Purkinje cell (primary cell): ENCODE measurements around the gene IRAG1. TPM values are rescaled to one million over a fixed set of nuclear protein-coding genes. Genes with fewer than 3 reads are reported as not detected.

Experiments
- polyA plus RNA-seq: library from polyadenylated mRNA; unstranded; fragments of >200 nt; fragmentation: Nextera tagmentation; gene quantifications from 2 replicates; pipeline ENCODE4 v1.2.1, GENCODE V29; 2014

IRAG1 gene
- polyA plus RNA-seq, result 1.3 and 2.3 TPM in 2 replicates

GRCh38 chr11:10693509-10694081 lies at the start of gene IRAG1:
Gene IRAG1, minus strand, starts transcription at chr11:10693755. Its CDS starts 153 bp downstream, at chr11:10693602.

Other genes with a start within 250 kb of the IRAG1 start
- gene AMPD3, start 238.5 kb downstream of the IRAG1 start, polyA plus RNA-seq, result 0.26 TPM in 1 of 2 replicates, not detected in the other
- 26.2 and 31.8 TPM in 2 replicates for gene RNF141, start 152.6 kb downstream of the IRAG1 start, polyA plus RNA-seq
- gene LYVE1, start 125.1 kb downstream of the IRAG1 start, polyA plus RNA-seq, result not detected in 2 replicates
- 13.4 and 19.8 TPM in 2 replicates for gene CTR9, start 57.5 kb upstream of the IRAG1 start, polyA plus RNA-seq
- 288 and 293 TPM in 2 replicates for gene EIF4G2, start 115.2 kb upstream of the IRAG1 start, polyA plus RNA-seq
- 48.4 and 56.3 TPM in 2 replicates for gene ZBED5, start 164.3 kb upstream of the IRAG1 start, polyA plus RNA-seq